H9 (cell line): ENCODE measurements around the gene WDR59. TPM values are rescaled to one million over a fixed set of nuclear protein-coding genes. Genes with fewer than 3 reads are reported as not detected.

Source experiments
- DNase-seq: peaks from one replicate; pipeline ENCODE4 v3.0.0-alpha.2; 2017
- H2AFZ ChIP-seq: one replicate; pipeline ENCODE4 v1.6.1; 2013; ENCODE audit warnings: mild to moderate bottlenecking, low read length, control low read depth, moderate library complexity
- H2AK5ac ChIP-seq: 2 replicates; pipeline ENCODE4 v1.6.1; 2013; ENCODE audit warnings: low read length, control low read depth, mixed read lengths; ENCODE audit not compliant: insufficient read length
- H2BK120ac ChIP-seq: one replicate; pipeline ENCODE4 v1.6.1; 2013; ENCODE audit warnings: low read depth, mild to moderate bottlenecking, low read length, control low read depth, inconsistent platforms; ENCODE audit not compliant: poor library complexity, severe bottlenecking
- H2BK12ac ChIP-seq: 2 replicates; pipeline ENCODE4 v1.6.1; 2013; ENCODE audit warnings: low read length, control low read depth, mixed read lengths, low read depth; ENCODE audit not compliant: insufficient read length
- H2BK15ac ChIP-seq: 2 replicates; pipeline ENCODE4 v1.6.1; 2013; ENCODE audit warnings: low read depth, low read length, control low read depth
- H2BK20ac ChIP-seq: one replicate; pipeline ENCODE4 v1.6.1; 2013; ENCODE audit warnings: low read depth, mild to moderate bottlenecking, low read length, control low read depth, inconsistent platforms; ENCODE audit not compliant: poor library complexity, severe bottlenecking
- H2BK5ac ChIP-seq: 2 replicates; pipeline ENCODE4 v1.6.1; 2013; ENCODE audit warnings: low read length, control low read depth, mixed read lengths; ENCODE audit not compliant: insufficient read length
- H3K14ac ChIP-seq: 2 replicates; pipeline ENCODE4 v1.6.1; 2013; ENCODE audit warnings: low read length, control low read depth; ENCODE audit not compliant: insufficient read depth
- H3K18ac ChIP-seq: 2 replicates; pipeline ENCODE4 v1.6.1; 2013; ENCODE audit warnings: low read depth, mild to moderate bottlenecking, mixed read lengths, low read length, control low read depth; ENCODE audit not compliant: insufficient read length
- H3K23ac ChIP-seq: 2 replicates; pipeline ENCODE4 v1.6.1; 2013; ENCODE audit warnings: low read length, control low read depth, mixed read lengths, low read depth; ENCODE audit not compliant: insufficient read length
- H3K23me2 ChIP-seq: 2 replicates; pipeline ENCODE4 v1.6.1; 2013; ENCODE audit warnings: low read depth, mild to moderate bottlenecking, mixed read lengths, low read length, control low read depth; ENCODE audit not compliant: insufficient read length, poor library complexity, severe bottlenecking
- H3K27ac ChIP-seq: 2 replicates; pipeline ENCODE4 v1.5.1; 2013; ENCODE audit warnings: low read length, control low read depth, mixed read lengths, low read depth; ENCODE audit not compliant: insufficient read length
- H3K27me3 ChIP-seq: 2 replicates; pipeline ENCODE4 v1.6.1; 2013; ENCODE audit warnings: low read length, control low read depth, inconsistent platforms; ENCODE audit not compliant: insufficient read depth
- H3K4ac ChIP-seq: 2 replicates; pipeline ENCODE4 v1.6.1; 2013; ENCODE audit warnings: low read depth, mild to moderate bottlenecking, control low read depth, inconsistent platforms, low read length, moderate library complexity
- H3K4me1 ChIP-seq: 2 replicates; pipeline ENCODE4 v1.6.1; 2013; ENCODE audit warnings: low read length, control low read depth, inconsistent platforms; ENCODE audit not compliant: insufficient read depth
- H3K4me2 ChIP-seq: 2 replicates; pipeline ENCODE4 v1.6.1; 2013; ENCODE audit warnings: low read length, control low read depth, mixed read lengths; ENCODE audit not compliant: insufficient read length, insufficient read depth
- H3K56ac ChIP-seq: 2 replicates; pipeline ENCODE4 v1.6.1; 2013; ENCODE audit warnings: low read depth, mild to moderate bottlenecking, mixed read lengths, low read length, control low read depth; ENCODE audit not compliant: insufficient read length
- H3K79me1 ChIP-seq: 2 replicates; pipeline ENCODE4 v1.6.1; 2013; ENCODE audit warnings: low read depth, mild to moderate bottlenecking, moderate library complexity, low read length, control low read depth, inconsistent platforms; ENCODE audit not compliant: insufficient read depth, poor library complexity, severe bottlenecking
- H3K79me2 ChIP-seq: 2 replicates; pipeline ENCODE4 v1.6.1; 2013; ENCODE audit warnings: low read length, control low read depth, inconsistent platforms; ENCODE audit not compliant: insufficient read depth
- H3K9ac ChIP-seq: 2 replicates; pipeline ENCODE4 v1.6.1; 2013; ENCODE audit warnings: low read length, control low read depth, mixed read lengths; ENCODE audit not compliant: insufficient read length; ENCODE audit errors: extremely low read depth
- H3K9me3 ChIP-seq: one replicate; pipeline ENCODE4 v1.6.1; 2013; ENCODE audit warnings: low read depth, low read length, inconsistent platforms; ENCODE audit not compliant: control insufficient read depth
- H3T11ph ChIP-seq: one replicate; pipeline ENCODE4 v1.6.1; 2013; ENCODE audit warnings: mild to moderate bottlenecking, low read length, control low read depth, inconsistent platforms
- H4K20me1 ChIP-seq: one replicate; pipeline ENCODE4 v1.6.1; 2013; ENCODE audit not compliant: control insufficient read depth, insufficient read length, insufficient read depth
- H4K5ac ChIP-seq: 2 replicates; pipeline ENCODE4 v1.6.1; 2013; ENCODE audit warnings: low read depth, mild to moderate bottlenecking, mixed read lengths, low read length, control low read depth; ENCODE audit not compliant: insufficient read length
- H4K8ac ChIP-seq: replicated peaks from 2 replicates; pipeline ENCODE4 v1.6.1; 2013; ENCODE audit warnings: low read length, control low read depth, mixed read lengths, low read depth; ENCODE audit not compliant: insufficient read length
- H4K91ac ChIP-seq: 2 replicates; pipeline ENCODE4 v1.6.1; 2013; ENCODE audit warnings: low read depth, mild to moderate bottlenecking, moderate library complexity, mixed read lengths, low read length, control low read depth; ENCODE audit not compliant: insufficient read length
- H3K27ac Mint-ChIP-seq, 3 experiments: 2 replicates in 2 of 3; 3 replicates in 1 of 3; pipeline ENCODE4 v1.8.0; 2020 to 2021; ENCODE audit warnings: mixed read lengths in 3 of 3, mild to moderate bottlenecking in 1 of 3, moderate library complexity in 1 of 3
- H3K27me3 Mint-ChIP-seq: 2 replicates; pipeline ENCODE4 v1.8.0; 2021; ENCODE audit warnings: low read depth, mild to moderate bottlenecking, moderate library complexity, mixed read lengths
- H3K36me3 Mint-ChIP-seq, 3 experiments: 2 replicates in 2 of 3; 3 replicates in 1 of 3; pipeline ENCODE4 v1.8.0; 2020 to 2021; ENCODE audit warnings: low read depth in 3 of 3, mixed read lengths in 3 of 3; ENCODE audit not compliant: insufficient read depth in 1 of 3
- H3K4me1 Mint-ChIP-seq, 2 experiments: 2 replicates each; pipeline ENCODE4 v1.8.0; 2020; ENCODE audit warnings: mixed read lengths in 2 of 2
- H3K4me3 Mint-ChIP-seq, 2 experiments: 2 replicates in 1 of 2; 3 replicates in 1 of 2; pipeline ENCODE4 v1.8.0; 2020 to 2021; ENCODE audit warnings: mild to moderate bottlenecking in 2 of 2, mixed read lengths in 2 of 2, moderate library complexity in 1 of 2
- H3K9me3 Mint-ChIP-seq, 2 experiments: 2 replicates in 1 of 2; 3 replicates in 1 of 2; pipeline ENCODE4 v1.8.0; 2020; ENCODE audit warnings: mild to moderate bottlenecking in 2 of 2, mixed read lengths in 2 of 2, moderate library complexity in 1 of 2
- CTCF ChIP-seq: fragments of 200-600 bp; sonication (generic); conservative IDR thresholded peaks from 3 replicates; pipeline ENCODE4 v1.8.0; 2021; ENCODE audit warnings: antibody characterized with exemption, mild to moderate bottlenecking
- WGBS: extraction: QIAGEN DNeasy Blood & Tissue Kit; methylation state at CpG from one replicate; pipeline ENCODE4 v1.1.7; 2013; ENCODE audit warnings: missing lambda C conversion rate, low lambda C conversion rate, mixed read lengths; ENCODE audit not compliant: insufficient read length; ENCODE audit errors: extremely low coverage; 5-methylcytosine and 5-hydroxymethylcytosine counted together
- total RNA-seq: library from RNA; stranded (reverse); gene quantifications from 2 replicates; pipeline ENCODE4 v1.2.1, GENCODE V29; 2021

The WDR59 gene
- total RNA-seq, 1 experiment from 2014 or later = 97.5 TPM

GRCh38 chr16:74949309-74949708 is 35.6 kb downstream of the WDR59 start:
- H3K27ac Mint-ChIP-seq = peak overlapping the region; percentile 1 to 54 (median 26); a peak in 3 of 7 replicates
- no peak for DNase-seq

More at GRCh38 chr16:74949309-74949708, 35.6 kb downstream of the WDR59 start:
- Mint-ChIP-seq H3K36me3 (peaks cover 28 to 87% (median 65%) of the 10 kb centered on the region in 3 experiments; a peak in 6 of 7 replicates), H3K4me3 (no peak overlapping the region), H3K4me1 (no peaks in the 10 kb centered on the region), H3K27me3 (no peaks in the 10 kb centered on the region), H3K9me3 (no peaks in the 10 kb centered on the region)
- TF ChIP-seq CTCF = no peak
- H3K23me2 ChIP-seq = no peaks in the 10 kb centered on the region
- H3K18ac ChIP-seq = no peak overlapping the region
- WGBS = no CpG with 5 or more reads among the region's 3 CpGs
- no peak overlapping the region for H3K56ac ChIP-seq
- H3K4me2 ChIP-seq = no peak overlapping the region
- no peaks in the 10 kb centered on the region for H3K79me2 ChIP-seq
- no peak overlapping the region for H3T11ph ChIP-seq
- H3K27me3 ChIP-seq = no peaks in the 10 kb centered on the region
- H3K4ac ChIP-seq = no peak overlapping the region
- no peak overlapping the region for H3K14ac ChIP-seq
- H2BK5ac ChIP-seq = no peak overlapping the region
- no peak overlapping the region for H2BK15ac ChIP-seq
- no peaks in the 10 kb centered on the region for H3K79me1 ChIP-seq
- H3K27ac ChIP-seq = no peak overlapping the region
- H3K9ac ChIP-seq = no peak overlapping the region
- no peaks in the 10 kb centered on the region for H3K4me1 ChIP-seq
- no peak overlapping the region for H2AK5ac ChIP-seq
- no peak overlapping the region for H2BK120ac ChIP-seq
- H2BK12ac ChIP-seq = no peak overlapping the region
- H4K8ac ChIP-seq = no peak overlapping the region
- H2AFZ ChIP-seq = no peak overlapping the region
- no peaks in the 10 kb centered on the region for H4K20me1 ChIP-seq
- no peak overlapping the region for H4K5ac ChIP-seq
- H4K91ac ChIP-seq = no peak overlapping the region
- no peak overlapping the region for H2BK20ac ChIP-seq
- no peaks in the 10 kb centered on the region for H3K9me3 ChIP-seq
- H3K23ac ChIP-seq = no peak overlapping the region
